PC-3 (cell line): ENCODE results near the gene NTM. TPM values are rescaled to one million over a fixed set of nuclear protein-coding genes. Genes with fewer than 3 reads are reported as not detected.
A peak's percentile ranks its signal among the peaks of the same experiment; 100 is the strongest.

Source experiments
- ATAC-seq: fragments of 200-7000 bp; cut with Tn5 transposase; 2 replicates; pipeline ENCODE4 v1.9.1; 2020; ENCODE audit warnings: mild to moderate bottlenecking, moderate library complexity
- BruUV-seq: library from RNA; stranded (reverse); fragments of 400-500 nt; replicated peaks from 2 replicates; lab custom pipeline; 2021; lab: Mats Ljungman, UMichigan
- CTCF ChIA-PET: fragments of 300-600 bp; sonication (Branson Sonifier 250); formaldehyde crosslinking; loops from one replicate; lab custom pipeline; 2022; ENCODE audit warnings: antibody characterized with exemption; lab: Charles Lee
- POLR2A ChIA-PET: fragments of 300-600 bp; sonication (Branson Sonifier 250); formaldehyde crosslinking; loops from one replicate; lab custom pipeline; 2022; ENCODE audit warnings: antibody characterized with exemption; ENCODE audit not compliant: unreplicated experiment; lab: Charles Lee
- DNase-seq: peaks from one replicate; pipeline ENCODE4 v3.0.0-alpha.2; 2015
- H2AFZ ChIP-seq: fragments of 300-600 bp; sonication (generic); 2 replicates; pipeline ENCODE4 v1.6.0; 2016; ENCODE audit warnings: antibody characterized with exemption, low read length
- H3F3A ChIP-seq: fragments of 300-600 bp; sonication (generic); one replicate; pipeline ENCODE4 v1.6.0; 2017; ENCODE audit warnings: antibody characterized with exemption, low read length, control low read depth, mild to moderate bottlenecking; ENCODE audit not compliant: unreplicated experiment
- H3K27ac ChIP-seq: fragments of 300-600 bp; sonication (generic); 2 replicates; pipeline ENCODE4 v1.5.1; 2016; ENCODE audit warnings: mild to moderate bottlenecking, low read length
- H3K27me3 ChIP-seq: fragments of 300-600 bp; sonication (generic); 2 replicates; pipeline ENCODE4 v1.6.1; 2016; ENCODE audit warnings: low read length, mixed read lengths
- H3K36me3 ChIP-seq: fragments of 300-600 bp; sonication (generic); 2 replicates; pipeline ENCODE4 v1.6.1; 2016; ENCODE audit warnings: low read depth, mixed run types, low read length, mixed read lengths
- H3K4me1 ChIP-seq: fragments of 300-600 bp; sonication (generic); 2 replicates; pipeline ENCODE4 v1.5.1; 2016; ENCODE audit warnings: low read length; ENCODE audit not compliant: insufficient read depth
- H3K4me2 ChIP-seq: fragments of 300-600 bp; sonication (generic); 2 replicates; pipeline ENCODE4 v1.6.0; 2016; ENCODE audit warnings: low read length
- H3K4me3 ChIP-seq: fragments of 300-600 bp; sonication (generic); 2 replicates; pipeline ENCODE4 v1.5.1; 2016; ENCODE audit warnings: mild to moderate bottlenecking, low read length, mixed read lengths
- H3K79me2 ChIP-seq: fragments of 300-600 bp; sonication (generic); 2 replicates; pipeline ENCODE4 v1.6.1; 2017; ENCODE audit warnings: low read length, mixed read lengths
- H3K9ac ChIP-seq: fragments of 300-600 bp; sonication (generic); 2 replicates; pipeline ENCODE4 v1.6.0; 2016; ENCODE audit warnings: mild to moderate bottlenecking, low read length
- H3K9me2 ChIP-seq: fragments of 300-600 bp; sonication (generic); replicated peaks from 2 replicates; pipeline ENCODE4 v1.6.1; 2016; ENCODE audit warnings: mixed run types, low read length, mixed read lengths
- H3K9me3 ChIP-seq: fragments of 300-600 bp; sonication (generic); 2 replicates; pipeline ENCODE4 v1.6.1; 2016; ENCODE audit warnings: low read length, mixed read lengths
- H4K20me1 ChIP-seq: fragments of 300-600 bp; sonication (generic); 2 replicates; pipeline ENCODE4 v1.6.1; 2016; ENCODE audit warnings: low read length, mixed read lengths
- CTCF ChIP-seq: fragments of 300-600 bp; sonication (generic); conservative IDR thresholded peaks from 2 replicates; pipeline ENCODE4 v1.5.1; 2017; ENCODE audit warnings: antibody characterized with exemption, low read depth, mild to moderate bottlenecking, low read length
- EZH2 ChIP-seq: fragments of 300-600 bp; sonication (generic); IDR thresholded peaks from one replicate; pipeline ENCODE4 v1.6.1; 2017; ENCODE audit warnings: antibody characterized with exemption, mild to moderate bottlenecking, low read length; ENCODE audit not compliant: unreplicated experiment
- EZH2phosphoT487 ChIP-seq: fragments of 300-600 bp; sonication (generic); IDR thresholded peaks from 2 replicates; pipeline ENCODE4 v1.6.1; 2018; ENCODE audit warnings: mild to moderate bottlenecking, antibody characterized with exemption, low read length, borderline replicate concordance
- intact Hi-C: fragments of 100-400 bp; cut with micrococcal nuclease; formaldehyde crosslinking; loops from 2 replicates; pipeline ENCODE4 v1.9.0; 2023
- total RNA-seq: library from RNA; depleted of rRNA; stranded (reverse); fragments of >200 nt; gene quantifications from 2 replicates; pipeline ENCODE4 v1.2.3, GENCODE V29; 2014

Gene NTM
- total RNA-seq, 1 experiment from 2014 or later, result not detected

DNA sequence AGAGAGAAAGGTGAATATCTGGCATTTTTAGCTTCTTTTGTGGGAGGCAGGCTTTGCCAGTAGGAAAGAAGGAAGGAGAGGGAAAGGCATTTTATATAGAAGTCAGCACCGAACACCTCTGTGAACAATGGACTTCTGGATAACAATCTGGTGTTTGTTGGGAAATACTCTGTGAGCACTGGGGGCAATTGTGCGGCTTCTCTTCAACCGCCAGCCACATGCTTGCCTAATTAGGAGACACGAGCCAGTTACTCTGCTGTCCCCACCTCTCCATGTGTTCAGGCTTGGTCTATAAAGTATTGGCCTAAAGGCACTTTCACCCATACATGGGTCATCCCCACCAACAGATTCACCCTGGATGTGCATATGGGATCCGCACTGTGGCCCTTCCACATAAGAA, 523.6 kb downstream of the NTM start:
- no peak overlapping the region for H3K9ac ChIP-seq
- H3K27ac ChIP-seq, result no peak overlapping the region
- H3K4me3 ChIP-seq, result no peak overlapping the region
- TF ChIP-seq EZH2 (no peak), CTCF (no peak)
- intact Hi-C loops, result no loop called here
- DNase-seq (no peak), ATAC-seq (no peak)
- H3K9me2 ChIP-seq, result no peaks in the 10 kb centered on the region
- no peaks in the 10 kb centered on the region for H3F3A ChIP-seq
- H3K79me2 ChIP-seq, result peaks cover 19% of the 10 kb centered on the region
- peaks cover 47% of the 10 kb centered on the region for H3K4me1 ChIP-seq
- ChIA-PET CTCF (no interaction called here), POLR2A (no interaction called here)
- H3K36me3 ChIP-seq, result no peaks in the 10 kb centered on the region
- H3K9me3 ChIP-seq, result no peaks in the 10 kb centered on the region
- H2AFZ ChIP-seq, result no peak overlapping the region
- H3K27me3 ChIP-seq, result no peaks in the 10 kb centered on the region
- no peak overlapping the region for H3K4me2 ChIP-seq
- BruUV-seq, result no TSS peak
- H4K20me1 ChIP-seq, result no peaks in the 10 kb centered on the region

DNA sequence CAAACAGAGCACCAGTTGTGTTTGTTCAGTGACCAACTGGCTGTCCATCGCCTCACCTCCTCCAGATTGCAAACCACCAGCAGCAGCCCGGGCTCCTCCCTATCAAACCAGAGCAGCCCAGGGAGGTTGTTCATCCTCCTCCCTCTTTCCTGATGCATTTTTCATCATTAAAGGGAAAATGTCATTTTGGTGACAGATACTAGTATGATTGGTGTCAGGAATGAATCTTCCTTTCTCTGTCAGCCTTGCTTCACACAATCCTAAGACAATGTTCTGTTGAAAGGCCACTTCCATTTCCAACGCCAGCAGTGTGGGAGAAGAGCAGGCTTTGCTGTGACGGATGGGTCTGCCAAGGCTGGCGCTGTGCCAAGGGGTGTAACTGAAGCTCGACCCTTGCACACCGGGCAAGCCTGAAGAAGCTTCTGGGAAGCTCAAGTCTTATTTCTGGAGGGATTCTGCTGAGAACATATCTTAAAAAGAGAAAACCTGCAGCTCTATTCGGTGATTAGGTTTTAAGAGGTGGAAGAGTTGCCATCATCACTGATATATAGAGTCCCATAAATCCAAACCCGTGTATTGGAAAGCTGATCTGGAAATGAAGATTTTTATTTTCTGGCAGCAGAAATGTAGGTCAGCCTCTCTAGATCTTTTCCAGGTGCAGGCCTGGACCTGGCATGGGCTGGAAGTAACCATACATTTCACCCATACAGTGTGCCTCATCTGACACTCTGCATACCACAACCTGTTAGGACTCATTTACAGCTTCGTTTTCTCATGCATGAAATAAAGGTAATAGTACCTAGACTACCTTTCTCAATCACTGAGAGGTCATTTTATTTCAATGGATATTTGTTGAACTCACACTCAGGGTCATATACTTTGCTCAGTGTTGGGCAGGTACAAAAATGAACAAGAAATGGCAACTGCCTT, 524.5 kb downstream of the NTM start:
- Histone ChIP-seq H3K9me2 (no peaks in the 10 kb centered on the region), H3K9me3 (no peaks in the 10 kb centered on the region), H3K79me2 (peaks cover 19% of the 10 kb centered on the region), H2AFZ (no peak overlapping the region), H3K36me3 (no peaks in the 10 kb centered on the region), H4K20me1 (no peaks in the 10 kb centered on the region), H3K9ac (no peak overlapping the region), H3K27ac (no peak overlapping the region), H3K4me1 (peaks cover 39% of the 10 kb centered on the region), H3K4me2 (peak overlapping the region; percentile 23; the same call in 1 of the 2 replicates), H3K4me3 (no peak overlapping the region), H3F3A (no peaks in the 10 kb centered on the region), H3K27me3 (no peaks in the 10 kb centered on the region)
- ChIA-PET CTCF (no interaction called here), POLR2A (no interaction called here)
- ATAC-seq, result no peak
- BruUV-seq, result no TSS peak
- peak; percentile 6 for DNase-seq
- no peak for TF ChIP-seq EZH2phosphoT487
- no peak for TF ChIP-seq CTCF
- no peak for TF ChIP-seq EZH2
- intact Hi-C loops, result no loop called here

- peak overlapping the region; percentile 93; the same call in 1 of the 2 replicates for H3K27ac ChIP-seq
- ATAC-seq (no peak), DNase-seq (no peak)
- H3F3A ChIP-seq, result no peaks in the 10 kb centered on the region
- peaks cover 29% of the 10 kb centered on the region; the same call in 1 of the 2 replicates for H3K4me1 ChIP-seq
- peak overlapping the region; percentile 64 for H3K4me3 ChIP-seq
- H3K36me3 ChIP-seq, result no peaks in the 10 kb centered on the region
- no peak; the same call in 1 of the 2 replicates for TF ChIP-seq CTCF
- no peak for TF ChIP-seq EZH2
- TF ChIP-seq EZH2phosphoT487, result no peak
- H3K79me2 ChIP-seq, result peaks cover 19% of the 10 kb centered on the region
- peak overlapping the region; percentile 78 for H3K4me2 ChIP-seq
- H3K9ac ChIP-seq, result peak overlapping the region; percentile 72; the same call in 1 of the 2 replicates
- intact Hi-C loops, result no loop called here
- no peaks in the 10 kb centered on the region for H3K27me3 ChIP-seq
- no peak overlapping the region for H2AFZ ChIP-seq
- BruUV-seq, result no TSS peak
- no peaks in the 10 kb centered on the region for H3K9me2 ChIP-seq
- CTCF ChIA-PET, result no interaction called here
- POLR2A ChIA-PET, result no interaction called here
- H4K20me1 ChIP-seq, result no peaks in the 10 kb centered on the region
- no peaks in the 10 kb centered on the region for H3K9me3 ChIP-seq
Observed at GRCh38 chr11:131895865-131896264, 525.5 kb downstream of the NTM start.
